Upper lobe of right lung (tissue), 1 donor: ENCODE data around the gene SNAP47. TPM values are rescaled to one million over a fixed set of nuclear protein-coding genes. Genes with fewer than 3 reads are reported as not detected.

Experiments used
- ATAC-seq: fragments of 200-7000 bp; cut with Tn5 transposase; one replicate; pipeline ENCODE4 v1.9.1; 2020; ENCODE audit warnings: mild to moderate bottlenecking, moderate library complexity
- DNase-seq: peaks from one replicate; pipeline ENCODE4 v3.0.0-alpha.2; 2020
- H3K27ac ChIP-seq: fragments of 200-600 bp; one replicate; pipeline ENCODE4 v1.8.0; 2022
- H3K27me3 ChIP-seq: fragments of 200-600 bp; one replicate; pipeline ENCODE4 v1.8.0; 2022; ENCODE audit warnings: mild to moderate bottlenecking
- H3K36me3 ChIP-seq: fragments of 200-600 bp; one replicate; pipeline ENCODE4 v1.8.0; 2022
- H3K4me1 ChIP-seq: fragments of 200-600 bp; one replicate; pipeline ENCODE4 v1.8.0; 2022
- H3K4me3 ChIP-seq: fragments of 200-600 bp; one replicate; pipeline ENCODE4 v1.8.0; 2022; ENCODE audit warnings: mild to moderate bottlenecking
- H3K9me3 ChIP-seq: fragments of 200-600 bp; one replicate; pipeline ENCODE4 v1.8.0; 2022
- intact Hi-C: fragments of 100-400 bp; cut with DNase I; formaldehyde crosslinking; loops from one replicate; pipeline ENCODE4 v1.11.0; 2022
- total RNA-seq: library from RNA; stranded (reverse); fragmentation: NEBNext Ultra II Directional; extraction: Animal tissue kit (Norgen Biotek cat#: 25700); gene quantifications from one replicate; pipeline ENCODE4 v1.2.1, GENCODE V29; 2021
- TF ChIP-seq, protein P1 (sequence below): fragments of 200-600 bp; IDR thresholded peaks from one replicate; pipeline ENCODE4 v1.8.0; 2022; ENCODE audit warnings: antibody characterized with exemption
- donor health status: DM: no; HTN: yes; CAD: no; lungs with severe emphysema.

Gene SNAP47
- total RNA-seq, 1 donor from 2014 or later = 27.7 TPM

DNA sequence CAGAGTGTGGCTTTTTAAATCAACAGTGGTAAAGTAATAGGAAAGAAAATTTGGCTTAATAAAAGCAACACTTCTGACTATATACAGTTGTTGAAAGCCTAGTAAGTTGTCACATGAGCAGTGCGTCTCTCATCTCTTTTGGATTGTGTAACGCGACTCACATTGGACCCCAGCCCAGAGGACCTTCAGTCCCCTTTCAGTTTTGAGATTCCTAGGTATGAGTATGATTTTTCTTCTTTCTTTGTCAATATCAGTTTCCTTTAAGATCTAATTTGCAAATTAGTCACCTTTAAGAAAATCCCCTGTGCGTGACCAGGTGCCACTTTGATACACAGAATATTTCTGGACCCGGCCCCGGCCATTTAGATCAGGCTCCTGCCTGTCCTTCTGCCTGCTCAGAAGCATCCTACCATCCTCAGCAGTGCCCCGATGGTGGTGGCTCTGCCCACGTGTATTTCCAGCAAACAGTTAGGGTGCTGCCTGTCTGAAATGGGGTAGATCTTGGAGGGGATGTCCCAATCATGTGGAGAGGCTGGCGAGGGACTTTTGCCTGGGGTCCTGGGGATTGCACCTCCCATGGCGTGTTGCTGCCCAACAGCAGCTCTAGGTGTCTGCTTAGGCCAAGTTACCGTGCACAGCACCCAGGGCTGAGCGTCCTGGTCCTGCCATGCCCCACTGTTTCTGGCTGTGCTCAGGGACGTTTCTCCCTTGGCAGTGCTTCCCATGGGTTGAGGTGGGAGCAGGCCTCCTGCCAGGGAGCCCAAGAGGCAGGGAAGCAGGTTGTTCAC lies 21.1 kb downstream of the SNAP47 start:
- H3K27me3 ChIP-seq = no peaks in the 10 kb centered on the region
- no peak for DNase-seq
- no peak overlapping the region for H3K27ac ChIP-seq
- no peaks in the 10 kb centered on the region for H3K9me3 ChIP-seq
- no peak overlapping the region for H3K4me3 ChIP-seq
- intact Hi-C loops = no loop called here
- peaks cover 12% of the 10 kb centered on the region for H3K36me3 ChIP-seq
- ATAC-seq = no peak
- peaks cover 18% of the 10 kb centered on the region for H3K4me1 ChIP-seq
- TF ChIP-seq, protein P1, sequence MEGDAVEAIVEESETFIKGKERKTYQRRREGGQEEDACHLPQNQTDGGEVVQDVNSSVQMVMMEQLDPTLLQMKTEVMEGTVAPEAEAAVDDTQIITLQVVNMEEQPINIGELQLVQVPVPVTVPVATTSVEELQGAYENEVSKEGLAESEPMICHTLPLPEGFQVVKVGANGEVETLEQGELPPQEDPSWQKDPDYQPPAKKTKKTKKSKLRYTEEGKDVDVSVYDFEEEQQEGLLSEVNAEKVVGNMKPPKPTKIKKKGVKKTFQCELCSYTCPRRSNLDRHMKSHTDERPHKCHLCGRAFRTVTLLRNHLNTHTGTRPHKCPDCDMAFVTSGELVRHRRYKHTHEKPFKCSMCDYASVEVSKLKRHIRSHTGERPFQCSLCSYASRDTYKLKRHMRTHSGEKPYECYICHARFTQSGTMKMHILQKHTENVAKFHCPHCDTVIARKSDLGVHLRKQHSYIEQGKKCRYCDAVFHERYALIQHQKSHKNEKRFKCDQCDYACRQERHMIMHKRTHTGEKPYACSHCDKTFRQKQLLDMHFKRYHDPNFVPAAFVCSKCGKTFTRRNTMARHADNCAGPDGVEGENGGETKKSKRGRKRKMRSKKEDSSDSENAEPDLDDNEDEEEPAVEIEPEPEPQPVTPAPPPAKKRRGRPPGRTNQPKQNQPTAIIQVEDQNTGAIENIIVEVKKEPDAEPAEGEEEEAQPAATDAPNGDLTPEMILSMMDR = no peak

DNA sequence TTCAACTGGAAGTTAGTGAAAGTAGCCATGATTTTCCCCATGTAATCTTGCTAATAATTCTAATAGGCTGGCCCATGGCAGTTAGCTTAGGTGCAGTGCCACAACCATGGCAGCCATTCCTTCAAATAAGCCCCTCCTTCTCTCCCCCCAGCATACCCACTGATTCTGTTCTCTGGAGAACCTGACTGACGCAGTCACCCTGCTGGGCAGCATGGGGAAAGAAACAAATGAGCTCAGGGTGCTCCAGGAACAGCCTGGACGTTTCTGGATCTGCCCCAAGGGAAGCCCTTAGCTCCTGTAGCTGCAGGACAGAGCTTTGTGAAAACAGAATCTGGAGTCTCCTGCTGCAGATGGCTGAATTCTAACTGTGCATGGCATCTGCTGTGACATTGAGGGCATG lies 22.5 kb downstream of the SNAP47 start:
- no peaks in the 10 kb centered on the region for H3K9me3 ChIP-seq
- DNase-seq (no peak), ATAC-seq (no peak)
- H3K27me3 ChIP-seq = no peaks in the 10 kb centered on the region
- H3K4me1 ChIP-seq = peaks cover 29% of the 10 kb centered on the region
- no peak overlapping the region for H3K27ac ChIP-seq
- TF ChIP-seq, protein P1 = no peak
- intact Hi-C loops = no loop called here
- peaks cover 17% of the 10 kb centered on the region for H3K36me3 ChIP-seq
- H3K4me3 ChIP-seq = no peak overlapping the region

DNA sequence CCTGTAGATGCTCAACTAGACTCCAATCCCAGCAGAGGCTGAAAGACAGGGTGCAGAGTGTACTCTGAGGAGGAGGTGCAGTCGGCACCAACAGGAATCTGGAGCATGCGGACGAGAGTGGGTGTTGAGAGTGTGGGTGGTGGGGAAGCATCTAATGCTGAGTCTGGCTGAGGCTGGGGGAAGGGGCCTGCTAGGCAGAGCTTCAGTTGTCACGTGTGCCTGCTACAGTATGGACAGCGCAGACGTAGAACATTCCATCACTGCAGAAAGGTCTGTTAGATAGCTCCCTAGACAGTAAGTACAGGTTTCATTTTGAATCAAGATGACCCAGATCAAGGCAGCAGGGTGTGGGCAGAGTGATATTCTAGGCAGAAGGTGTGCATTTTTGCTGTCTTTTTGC lies 23.1 kb downstream of the SNAP47 start:
- TF ChIP-seq, protein P1 = no peak
- DNase-seq (no peak), ATAC-seq (peak; percentile 43)
- intact Hi-C loops = no loop called here
- no peaks in the 10 kb centered on the region for H3K27me3 ChIP-seq
- peaks cover 34% of the 10 kb centered on the region for H3K4me1 ChIP-seq
- H3K27ac ChIP-seq = no peak overlapping the region
- H3K36me3 ChIP-seq = peaks cover 17% of the 10 kb centered on the region
- no peak overlapping the region for H3K4me3 ChIP-seq
- no peaks in the 10 kb centered on the region for H3K9me3 ChIP-seq

DNA sequence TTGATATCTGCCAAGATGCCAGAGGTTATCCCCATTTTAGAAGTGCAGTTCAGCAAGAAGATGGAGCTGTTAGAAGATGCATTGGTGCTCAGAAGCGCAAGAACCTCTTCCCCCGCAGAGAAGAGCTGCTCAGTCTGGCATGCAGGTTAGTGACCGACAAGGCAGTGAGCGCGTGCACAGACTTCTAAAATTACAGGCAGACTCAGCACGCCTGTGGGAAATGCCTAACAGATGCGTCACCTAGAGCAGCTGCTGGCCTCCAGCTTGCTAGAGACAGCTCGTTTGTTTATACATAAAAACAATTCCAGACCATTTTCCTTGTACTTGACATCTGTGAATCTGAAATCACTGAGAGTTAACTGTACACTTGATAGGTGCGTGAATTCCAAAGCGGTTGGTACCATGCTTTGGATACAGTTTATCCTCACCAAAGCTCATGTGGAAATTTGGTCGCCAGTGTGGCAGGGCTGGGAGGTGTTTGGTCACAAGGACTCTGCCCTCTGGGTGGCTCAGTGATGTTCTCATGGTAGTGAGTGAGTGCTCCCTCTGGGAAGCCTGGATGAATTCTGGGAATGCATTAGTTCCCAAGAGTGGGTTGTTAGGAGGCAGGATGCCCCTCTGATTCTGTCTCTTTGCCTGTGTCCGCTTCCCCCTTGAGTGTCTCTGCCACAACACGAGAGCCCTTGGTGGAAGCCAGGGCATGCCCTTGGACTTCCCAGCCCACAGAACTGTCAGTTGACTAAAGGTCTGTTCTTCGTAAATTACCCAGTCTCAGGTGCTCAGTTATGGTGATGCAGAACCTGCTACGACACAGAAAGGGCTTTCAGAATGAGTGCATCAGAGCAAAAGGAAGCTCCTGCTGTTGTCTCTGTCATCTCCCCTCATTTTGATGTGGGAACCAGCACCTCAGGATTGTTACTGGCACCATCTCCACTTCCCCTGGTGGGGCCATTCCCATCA lies 24.4 kb downstream of the SNAP47 start:
- peaks cover 27% of the 10 kb centered on the region for H3K4me1 ChIP-seq
- no peaks in the 10 kb centered on the region for H3K27me3 ChIP-seq
- H3K27ac ChIP-seq = no peak overlapping the region
- ATAC-seq (no peak), DNase-seq (no peak)
- intact Hi-C loops = loop anchor here (5.0 kb wide), 1 partner anchor 188 kb away; the partner anchor contains the start of gene WNT9A
- H3K9me3 ChIP-seq = no peaks in the 10 kb centered on the region
- H3K4me3 ChIP-seq = no peak overlapping the region
- TF ChIP-seq, protein P1 = no peak
- H3K36me3 ChIP-seq = peaks cover 17% of the 10 kb centered on the region

DNA sequence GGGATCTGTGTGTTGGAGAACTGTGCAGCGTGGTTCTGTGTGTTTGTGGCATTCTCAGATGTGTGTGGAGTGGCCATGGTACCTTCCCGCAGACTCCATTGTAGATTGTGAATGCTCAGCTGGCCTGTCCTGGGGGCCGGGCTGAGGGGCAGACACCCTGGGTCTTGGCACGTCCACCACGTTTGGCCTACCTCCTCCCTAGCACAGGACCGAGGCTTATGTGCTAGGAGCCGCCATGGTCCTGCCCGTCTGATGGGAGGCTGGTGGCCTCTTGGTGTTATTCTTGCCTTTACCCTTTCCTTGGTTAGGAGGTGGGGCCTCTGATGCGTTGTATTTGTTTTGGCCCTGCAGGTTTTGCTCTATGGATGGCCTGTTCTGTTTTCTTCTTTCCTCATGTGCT lies 25.1 kb downstream of the SNAP47 start:
- Histone ChIP-seq H3K9me3 (no peaks in the 10 kb centered on the region), H3K27ac (no peak overlapping the region), H3K36me3 (peaks cover 17% of the 10 kb centered on the region), H3K27me3 (no peaks in the 10 kb centered on the region), H3K4me1 (peaks cover 26% of the 10 kb centered on the region), H3K4me3 (no peak overlapping the region)
- TF ChIP-seq, protein P1 = no peak
- DNase-seq (no peak), ATAC-seq (no peak)
- intact Hi-C loops = loop anchor here (5.0 kb wide), 1 partner anchor 187 kb away; the partner anchor contains the start of gene WNT9A
